GM18873 (cell line): ENCODE data around the gene DOCK1.

ENCODE experiments used
- ATAC-seq: cut with Tn5 transposase; IDR thresholded peaks from one replicate; pipeline ENCODE4 v1.9.1; 2021; ENCODE audit warnings: mild to moderate bottlenecking, moderate library complexity, moderate number of reproducible peaks; ENCODE audit not compliant: unreplicated experiment, low FRiP score

Gene DOCK1

GRCh38 chr10:127405221-127405620 lies 500.0 kb downstream of the DOCK1 start:
- ATAC-seq: no peak

- no peak for ATAC-seq
These were observed 500.9 kb downstream of the DOCK1 start for GRCh38 chr10:127406018-127406550.

GRCh38 chr10:127407551-127407950 lies 502.3 kb downstream of the DOCK1 start:
- no peak for ATAC-seq

- no peak for ATAC-seq
These were observed 503.0 kb downstream of the DOCK1 start for GRCh38 chr10:127408112-127408710.

GRCh38 chr10:127408733-127409132 lies 503.5 kb downstream of the DOCK1 start:
- no peak for ATAC-seq

- ATAC-seq: no peak
These were observed 504.8 kb downstream of the DOCK1 start for GRCh38 chr10:127410030-127410429.

GRCh38 chr10:127411062-127411461 lies 505.8 kb downstream of the DOCK1 start:
- ATAC-seq: no peak

- ATAC-seq: no peak
These were observed 508.1 kb downstream of the DOCK1 start for GRCh38 chr10:127413326-127413725.

GRCh38 chr10:127414024-127414423 lies 508.8 kb downstream of the DOCK1 start:
- no peak for ATAC-seq

- no peak for ATAC-seq
These were observed 509.9 kb downstream of the DOCK1 start for GRCh38 chr10:127415116-127415515.

GRCh38 chr10:127415901-127416581 lies 510.8 kb downstream of the DOCK1 start:
- ATAC-seq: no peak

GRCh38 chr10:127417031-127417430 lies 511.8 kb downstream of the DOCK1 start:
- ATAC-seq: no peak

- ATAC-seq: no peak
These were observed 512.6 kb downstream of the DOCK1 start for GRCh38 chr10:127417686-127418401.

- ATAC-seq: no peak
These were observed 513.4 kb downstream of the DOCK1 start for GRCh38 chr10:127418536-127419168.

GRCh38 chr10:127420138-127420684 lies 515.0 kb downstream of the DOCK1 start:
- no peak for ATAC-seq

- no peak for ATAC-seq
These were observed 518.1 kb downstream of the DOCK1 start for GRCh38 chr10:127423218-127423915.

GRCh38 chr10:127424594-127425264 lies 519.5 kb downstream of the DOCK1 start:
- ATAC-seq: no peak

- ATAC-seq: no peak
These were observed 521.5 kb downstream of the DOCK1 start for GRCh38 chr10:127426746-127427145.

GRCh38 chr10:127427926-127428325 lies 522.7 kb downstream of the DOCK1 start:
- no peak for ATAC-seq
